HT1080 (cell line): Measurements from ENCODE around the gene SLC22A24. TPM values are rescaled to one million over a fixed set of nuclear protein-coding genes. Genes with fewer than 3 reads are reported as not detected.
"Not testable (repeated sequence)": the region's sequence is repeated elsewhere in the genome, so short reads cannot be mapped to it uniquely, and the experiment has no call there.

Source experiments
- DNase-seq: peaks from one replicate; pipeline ENCODE4 v3.0.0-alpha.2; 2015; ENCODE audit warnings: low read depth
- polyA plus RNA-seq, 2 experiments: library from polyadenylated mRNA; depleted of rRNA; stranded (reverse); fragments of >200 nt; gene quantifications; 2 replicates each; pipeline ENCODE4 v1.2.3, GENCODE V29; 2015
- total RNA-seq: library from RNA; depleted of rRNA; stranded (reverse); fragments of >200 nt; shearing (Covaris generic); gene quantifications from 2 replicates; pipeline ENCODE4 v1.2.3, GENCODE V29; 2014; rRNA removed

Gene SLC22A24, protein sequence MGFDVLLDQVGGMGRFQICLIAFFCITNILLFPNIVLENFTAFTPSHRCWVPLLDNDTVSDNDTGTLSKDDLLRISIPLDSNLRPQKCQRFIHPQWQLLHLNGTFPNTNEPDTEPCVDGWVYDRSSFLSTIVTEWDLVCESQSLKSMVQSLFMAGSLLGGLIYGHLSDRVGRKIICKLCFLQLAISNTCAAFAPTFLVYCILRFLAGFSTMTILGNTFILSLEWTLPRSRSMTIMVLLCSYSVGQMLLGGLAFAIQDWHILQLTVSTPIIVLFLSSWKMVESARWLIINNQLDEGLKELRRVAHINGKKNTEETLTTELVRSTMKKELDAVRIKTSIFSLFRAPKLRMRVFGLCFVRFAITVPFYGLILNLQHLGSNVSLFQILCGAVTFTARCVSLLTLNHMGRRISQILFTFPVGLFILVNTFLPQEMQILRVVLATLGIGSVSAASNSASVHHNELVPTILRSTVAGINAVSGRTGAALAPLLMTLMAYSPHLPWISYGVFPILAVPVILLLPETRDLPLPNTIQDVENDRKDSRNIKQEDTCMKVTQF
- total RNA-seq, result not detected in 2 replicates
- polyA plus RNA-seq (2015; cell fraction: cytosol; rRNA removed), result not detected in 2 replicates
- not detected in 2 replicates for polyA plus RNA-seq (2015; cell fraction: nucleus; rRNA removed)

DNA sequence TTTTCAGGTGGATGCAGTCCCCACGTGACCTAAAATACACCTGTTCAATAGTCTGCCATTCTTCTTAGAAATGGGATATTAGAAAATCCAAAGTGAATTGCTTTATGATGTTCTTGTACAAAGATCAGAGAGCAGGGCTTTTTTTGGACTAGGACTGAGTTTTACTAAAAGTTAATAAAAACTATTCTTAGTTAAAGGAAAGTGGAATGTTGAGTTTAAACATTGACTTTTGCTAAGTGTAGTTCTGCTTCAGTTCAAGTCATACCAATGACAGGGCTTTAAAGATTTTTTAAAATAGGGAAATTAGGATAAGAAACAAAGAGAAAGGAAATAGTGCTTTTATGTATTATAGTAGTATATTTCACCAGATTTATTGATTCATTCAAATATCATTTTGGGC, at the start of gene SLC22A24:
TSS of gene SLC22A24 (minus strand) at position 101 of the 400 bp plus-strand sequence. CDS start 442 bp downstream, outside the sequence.
- no peak for DNase-seq

DNA sequence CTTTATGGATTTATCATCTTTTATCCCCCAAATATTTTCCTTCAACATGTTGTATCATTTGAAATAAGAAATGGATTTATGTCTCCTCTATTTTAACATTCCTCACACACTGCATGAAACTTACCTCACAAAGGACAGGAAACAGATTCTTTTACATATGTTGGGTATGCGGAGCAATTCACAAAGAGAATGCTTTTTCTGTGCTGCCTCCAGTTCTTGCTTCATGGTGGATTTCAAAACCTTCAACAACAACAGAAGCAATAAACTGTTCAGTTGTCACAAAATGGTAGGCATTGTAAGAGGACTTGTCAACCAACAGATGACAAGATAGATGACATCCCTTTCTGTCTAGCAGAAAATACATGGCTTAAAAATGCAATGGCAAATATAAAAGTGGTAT, 36.5 kb upstream of the SLC22A24 start:
- DNase-seq, result no peak

GRCh38 chr11:63179432-63180041, 35.5 kb upstream of the SLC22A24 start:
- no peak for DNase-seq

DNA sequence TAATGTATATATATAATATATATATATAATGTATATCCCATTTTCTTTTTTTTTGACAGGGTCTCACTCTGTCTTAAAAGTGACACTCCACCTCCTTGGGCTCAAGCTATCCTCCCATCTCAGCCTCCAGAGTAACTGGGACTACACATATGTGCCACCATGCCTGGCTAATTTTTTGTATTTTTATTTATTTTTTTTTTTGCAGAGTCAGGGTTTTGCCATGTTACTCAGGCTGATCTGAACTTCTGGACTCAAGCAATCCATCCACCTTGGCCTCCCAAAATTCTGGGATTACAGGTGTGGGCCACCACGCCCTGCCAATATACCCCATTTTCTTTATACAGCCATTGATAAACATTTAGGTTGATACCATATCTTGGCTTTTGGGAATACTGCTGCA, 33.9 kb upstream of the SLC22A24 start:
- DNase-seq, result no peak

GRCh38 chr11:63165706-63166310, 21.8 kb upstream of the SLC22A24 start:
- DNase-seq, result peak; percentile 84

- no peak for DNase-seq
These were observed 11.8 kb upstream of the SLC22A24 start for GRCh38 chr11:63155794-63156193.

GRCh38 chr11:63146581-63146980, 2.6 kb upstream of the SLC22A24 start:
- peak; percentile 63 for DNase-seq

DNA sequence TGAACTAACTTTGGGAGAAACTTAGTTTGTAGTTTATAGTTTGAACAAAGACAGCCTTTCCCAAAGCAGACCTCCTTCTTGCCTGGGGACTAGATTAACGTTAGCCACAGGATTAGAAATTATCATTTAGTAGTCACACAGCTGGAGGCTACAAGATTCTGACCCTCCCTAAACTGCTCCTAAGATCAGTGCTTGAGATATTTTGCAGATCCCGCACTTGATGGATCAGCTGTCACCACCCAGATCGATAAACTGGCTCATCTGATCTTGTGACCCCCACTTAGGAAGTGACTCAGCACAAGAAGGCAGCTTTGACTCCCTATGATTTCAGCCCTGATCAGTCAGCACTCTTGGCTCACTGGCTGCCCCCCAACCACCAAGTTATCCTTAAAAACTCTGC, 1.6 kb downstream of the SLC22A24 start:
- peak; percentile 29 for DNase-seq

DNA sequence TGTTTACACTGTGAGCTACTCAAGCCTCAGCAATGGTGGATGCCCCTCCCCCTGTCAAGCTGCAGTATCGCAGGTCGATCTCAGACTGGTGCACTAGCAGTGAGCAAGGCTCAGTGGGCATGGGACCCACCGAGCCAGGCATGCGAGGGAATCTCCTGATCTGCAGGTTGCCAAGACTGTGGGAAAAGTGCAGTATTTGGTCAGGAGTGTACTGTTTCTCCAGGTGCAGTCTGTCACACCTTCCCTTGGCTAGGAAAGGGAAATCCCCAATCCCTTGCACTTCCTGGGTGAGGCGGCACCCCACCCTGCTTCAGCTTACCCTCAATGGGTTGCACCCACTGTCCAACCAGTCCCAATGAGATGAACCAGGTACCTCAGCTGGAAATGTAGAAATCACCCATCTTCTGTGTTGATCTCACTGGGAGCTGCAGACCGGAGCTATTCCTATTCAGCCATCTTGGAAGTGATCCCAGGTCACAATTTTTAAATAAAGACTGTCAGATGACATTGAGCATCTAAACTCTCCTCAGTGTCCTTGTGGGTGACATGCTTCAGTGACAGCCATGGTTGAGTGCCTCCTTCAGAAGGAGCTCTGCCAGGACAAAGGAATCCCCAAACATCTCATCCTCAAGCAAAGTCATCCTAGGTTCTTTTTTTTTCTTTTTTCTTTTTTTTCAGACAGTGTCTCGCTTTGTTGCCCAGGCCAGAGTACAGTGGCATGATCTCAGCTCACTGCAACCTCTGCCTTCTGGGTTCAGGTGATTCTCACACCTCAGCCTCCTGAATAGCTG, 10.8 kb downstream of the SLC22A24 start:
- DNase-seq, result no peak

DNA sequence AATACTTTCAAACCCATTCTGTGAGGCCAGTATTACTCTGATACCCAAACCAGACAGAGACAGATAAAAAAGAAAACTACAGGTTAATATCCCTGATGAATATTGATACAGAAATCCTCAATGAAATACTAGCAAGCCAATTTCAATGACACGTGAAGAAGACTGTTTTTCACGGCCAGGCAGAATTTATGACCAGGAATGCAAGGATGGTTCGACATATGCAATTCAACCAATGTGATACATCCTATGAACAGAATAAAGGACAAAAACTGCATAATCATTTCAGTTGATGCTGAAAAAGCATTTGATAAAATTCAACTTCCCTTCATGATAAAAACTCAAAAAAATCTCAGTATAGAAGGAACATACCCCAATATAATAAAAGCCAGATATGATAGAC, 44.5 kb downstream of the SLC22A24 start:
- no peak for DNase-seq

DNA sequence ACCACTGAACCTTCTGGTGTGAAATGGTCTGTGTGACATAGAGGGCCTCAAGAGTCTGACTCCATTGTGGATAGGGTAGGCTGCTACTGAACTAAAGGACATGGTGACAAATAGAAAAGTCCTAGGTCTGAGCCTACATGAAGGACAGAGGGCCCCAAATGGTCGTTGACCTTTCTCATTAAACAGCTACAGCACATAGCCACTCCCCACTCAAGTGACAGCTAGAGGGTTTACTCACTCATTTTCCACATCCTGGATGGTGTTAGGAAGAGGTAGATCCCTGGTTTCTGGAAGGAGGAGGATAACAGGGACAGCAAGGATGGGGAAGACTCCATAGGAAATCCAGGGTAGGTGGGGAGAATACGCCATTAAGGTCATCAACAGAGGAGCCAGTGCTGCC, 63.3 kb downstream of the SLC22A24 start:
- no peak for DNase-seq

- DNase-seq, result not testable (repeated sequence)
These were observed 97.8 kb downstream of the SLC22A24 start for GRCh38 chr11:63046203-63046602.

GRCh38 chr11:63042596-63042995, 101.4 kb downstream of the SLC22A24 start:
- no peak for DNase-seq

DNA sequence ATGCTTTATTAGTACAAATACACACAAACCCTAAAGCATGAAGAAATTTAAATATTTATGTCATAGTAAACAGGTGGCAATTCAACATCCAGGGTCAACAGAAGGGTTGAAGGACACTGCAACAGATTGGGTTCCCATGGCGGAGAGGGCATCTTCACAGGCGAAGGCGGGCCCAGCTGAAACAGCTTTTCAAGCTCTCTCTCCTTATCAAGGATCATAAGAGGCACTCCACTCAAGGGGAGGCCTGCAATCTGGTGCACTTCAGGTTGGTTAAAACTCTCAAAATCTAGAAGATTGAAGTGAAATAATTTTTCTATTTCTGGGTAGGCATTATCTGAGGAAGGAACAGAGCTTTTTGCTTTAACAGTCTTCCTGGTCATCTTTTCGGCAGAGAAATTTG, 111.6 kb downstream of the SLC22A24 start:
- DNase-seq, result no peak

Other genes with a start within 250 kb of the SLC22A24 start
- not detected in 2 replicates for gene CHRM1, start 222.9 kb downstream of the SLC22A24 start, total RNA-seq
- gene SLC22A6, start 159.3 kb downstream of the SLC22A24 start, total RNA-seq, result not detected in 2 replicates
- gene SLC22A8, start 128.4 kb downstream of the SLC22A24 start, total RNA-seq, result not detected in 2 replicates
- not detected in 2 replicates for gene SLC22A25, start 99.4 kb upstream of the SLC22A24 start, total RNA-seq
- gene SLC22A9, start 225.6 kb upstream of the SLC22A24 start, total RNA-seq, result not detected in 2 replicates